Upper lobe of left lung (tissue), 6 donors: Measurements from ENCODE around the gene SOHLH2. TPM values are rescaled to one million over a fixed set of nuclear protein-coding genes. Genes with fewer than 3 reads are reported as not detected.

ENCODE experiments used
- ATAC-seq, 2 donors: fragments of 200-7000 bp; cut with Tn5 transposase; one replicate each; pipeline ENCODE4 v1.9.1; 2022; ENCODE audit warnings: mild to moderate bottlenecking in 2 of 2, moderate library complexity in 2 of 2; ENCODE audit not compliant: low FRiP score in 2 of 2
- DNase-seq, 2 donors: peaks; one replicate each; pipeline ENCODE4 v3.0.0-alpha.2; 2019 to 2020
- H3K27ac ChIP-seq, 4 donors: fragments of 200-600 bp; sonication (generic); one replicate each; pipeline ENCODE4 v1.5.1; 2016 to 2019
- H3K27me3 ChIP-seq, 4 donors: fragments of 200-600 bp; sonication (generic); one replicate each; pipeline ENCODE4 v1.5.1; 2017 to 2019
- H3K36me3 ChIP-seq, 4 donors: fragments of 200-600 bp; sonication (generic); one replicate each; pipeline ENCODE4 v1.5.1; 2016 to 2019
- H3K4me1 ChIP-seq, 4 donors: fragments of 200-600 bp; sonication (generic); one replicate each; pipeline ENCODE4 v1.5.1; 2018 to 2019
- H3K4me3 ChIP-seq, 4 donors: fragments of 200-600 bp; sonication (generic); one replicate each; pipeline ENCODE4 v1.5.1; 2017 to 2019; ENCODE audit warnings: mild to moderate bottlenecking in 2 of 4, moderate library complexity in 1 of 4
- H3K9me3 ChIP-seq, 4 donors: fragments of 200-600 bp; sonication (generic); one replicate each; pipeline ENCODE4 v1.5.1; 2018 to 2019
- EP300 ChIP-seq, 4 donors: sonication (generic); formaldehyde crosslinking; IDR thresholded peaks; one replicate each; pipeline ENCODE4 v1.5.1; 2017; ENCODE audit warnings: antibody characterized with exemption in 4 of 4, control low read depth in 2 of 4
- POLR2A ChIP-seq, 4 donors: fragments of 450-650 bp; IDR thresholded peaks; one replicate each; pipeline ENCODE4 v1.5.1; 2016 to 2017; ENCODE audit warnings: antibody characterized with exemption in 4 of 4, mild to moderate bottlenecking in 2 of 4
- POLR2AphosphoS5 ChIP-seq, 2 donors: sonication (generic); formaldehyde crosslinking; IDR thresholded peaks; one replicate each; pipeline ENCODE4 v1.5.1; 2017; ENCODE audit warnings: antibody characterized with exemption in 2 of 2
- WGBS, 2 donors: methylation state at CpG; one replicate each; pipeline ENCODE4 v1.1.5; 2017 to 2018; 5-methylcytosine and 5-hydroxymethylcytosine counted together
- total RNA-seq, 6 donors: library from RNA; depleted of rRNA in 4 of 6; stranded (reverse); fragments of >200 nt in 4 of 6; gene quantifications; one replicate each; pipeline versions ENCODE4 v1.1.0 to v1.2.1, GENCODE V29; 2016 to 2021
- TF ChIP-seq, protein P1 (sequence below), 6 experiments: fragments of 450-650 bp in 4 of 6; fragments of 200-600 bp in 2 of 6; sonication (generic) in 2 of 6; IDR thresholded peaks; one replicate each; pipeline ENCODE4 v1.5.1; 2016 to 2019; ENCODE audit warnings: antibody characterized with exemption in 6 of 6
- donor health status: DM: no; HTN: no; CAD: no; lungs with moderate emphysema.
- donor health status: DM: no; HTN: yes; CAD: no; lungs with severe emphysema.

Gene SOHLH2
- total RNA-seq, 6 donors from 2014 or later, result 0.11 TPM; not detected in 5

DNA sequence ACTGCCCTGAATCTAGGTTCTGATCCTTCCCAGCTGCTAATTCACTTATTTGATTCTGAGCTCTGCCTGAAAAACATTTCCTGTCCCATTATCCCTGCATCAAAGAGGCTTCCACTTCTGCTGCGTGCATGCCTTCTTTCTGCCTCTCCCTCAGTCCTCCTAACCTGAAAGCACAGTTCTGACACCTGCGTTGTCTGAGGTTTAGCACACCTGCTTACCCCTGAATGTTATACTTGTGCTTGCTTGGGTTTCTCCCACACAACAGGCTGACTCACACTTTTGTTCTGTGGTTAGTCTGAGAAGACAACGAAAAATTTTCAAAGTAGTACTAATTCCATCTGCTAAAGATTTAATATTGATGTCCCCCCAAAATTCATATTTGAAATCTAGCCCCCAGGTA lies 3.1 kb upstream of the SOHLH2 start:
- Histone ChIP-seq H3K4me1 (no peaks in the 10 kb centered on the region), H3K36me3 (no peaks in the 10 kb centered on the region), H3K27me3 (no peaks in the 10 kb centered on the region), H3K9me3 (peaks cover 0 to 6% (median 0%) of the 10 kb centered on the region in 4 donors), H3K4me3 (no peak overlapping the region), H3K27ac (no peak overlapping the region)
- TF ChIP-seq, protein P1, sequence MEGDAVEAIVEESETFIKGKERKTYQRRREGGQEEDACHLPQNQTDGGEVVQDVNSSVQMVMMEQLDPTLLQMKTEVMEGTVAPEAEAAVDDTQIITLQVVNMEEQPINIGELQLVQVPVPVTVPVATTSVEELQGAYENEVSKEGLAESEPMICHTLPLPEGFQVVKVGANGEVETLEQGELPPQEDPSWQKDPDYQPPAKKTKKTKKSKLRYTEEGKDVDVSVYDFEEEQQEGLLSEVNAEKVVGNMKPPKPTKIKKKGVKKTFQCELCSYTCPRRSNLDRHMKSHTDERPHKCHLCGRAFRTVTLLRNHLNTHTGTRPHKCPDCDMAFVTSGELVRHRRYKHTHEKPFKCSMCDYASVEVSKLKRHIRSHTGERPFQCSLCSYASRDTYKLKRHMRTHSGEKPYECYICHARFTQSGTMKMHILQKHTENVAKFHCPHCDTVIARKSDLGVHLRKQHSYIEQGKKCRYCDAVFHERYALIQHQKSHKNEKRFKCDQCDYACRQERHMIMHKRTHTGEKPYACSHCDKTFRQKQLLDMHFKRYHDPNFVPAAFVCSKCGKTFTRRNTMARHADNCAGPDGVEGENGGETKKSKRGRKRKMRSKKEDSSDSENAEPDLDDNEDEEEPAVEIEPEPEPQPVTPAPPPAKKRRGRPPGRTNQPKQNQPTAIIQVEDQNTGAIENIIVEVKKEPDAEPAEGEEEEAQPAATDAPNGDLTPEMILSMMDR (IDR thresholded peaks at IDR 0.05), result no peak
- TF ChIP-seq EP300 (IDR thresholded peaks at IDR 0.05), result no peak
- no peak for TF ChIP-seq POLR2AphosphoS5 (IDR thresholded peaks at IDR 0.05)
- no peak for TF ChIP-seq POLR2A (IDR thresholded peaks at IDR 0.05)
- ATAC-seq, result no peak
- WGBS, 2 donors, result 87 to 92% methylated on average over 3 of the region's 3 CpGs
- no peak for DNase-seq

DNA sequence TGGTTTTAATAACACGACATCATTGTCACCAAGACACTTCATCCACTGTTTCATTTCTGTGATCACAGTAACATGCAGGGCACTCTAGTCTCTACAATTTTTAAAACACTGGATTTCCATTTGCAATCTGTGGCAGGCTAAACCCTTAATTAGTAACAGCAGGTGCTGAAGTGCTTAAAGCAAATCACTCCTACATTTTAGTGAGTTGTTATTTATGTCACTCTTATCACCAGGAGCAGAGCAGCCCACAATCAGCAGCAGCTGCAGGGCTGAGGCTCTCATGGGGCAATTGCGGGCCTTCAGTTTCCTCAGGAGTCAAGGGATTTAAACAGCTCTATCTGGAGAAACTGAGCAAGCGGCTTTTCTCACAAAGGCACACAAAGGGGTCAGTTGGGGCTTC lies 1.6 kb downstream of the SOHLH2 start:
- no peaks in the 10 kb centered on the region for H3K27me3 ChIP-seq
- no peak for ATAC-seq
- TF ChIP-seq EP300 (IDR thresholded peaks at IDR 0.05) (no peak), POLR2A (IDR thresholded peaks at IDR 0.05) (no peak), POLR2AphosphoS5 (IDR thresholded peaks at IDR 0.05) (no peak)
- TF ChIP-seq, protein P1 (IDR thresholded peaks at IDR 0.05), result no peak
- no peaks in the 10 kb centered on the region for H3K4me1 ChIP-seq
- no peaks in the 10 kb centered on the region for H3K36me3 ChIP-seq
- H3K4me3 ChIP-seq, result no peak overlapping the region
- no peak for DNase-seq
- no peak overlapping the region for H3K27ac ChIP-seq
- WGBS, 2 donors, result 67 to 70% methylated on average over 3 of the region's 3 CpGs
- H3K9me3 ChIP-seq, result peaks cover 0 to 6% (median 0%) of the 10 kb centered on the region in 4 donors

DNA sequence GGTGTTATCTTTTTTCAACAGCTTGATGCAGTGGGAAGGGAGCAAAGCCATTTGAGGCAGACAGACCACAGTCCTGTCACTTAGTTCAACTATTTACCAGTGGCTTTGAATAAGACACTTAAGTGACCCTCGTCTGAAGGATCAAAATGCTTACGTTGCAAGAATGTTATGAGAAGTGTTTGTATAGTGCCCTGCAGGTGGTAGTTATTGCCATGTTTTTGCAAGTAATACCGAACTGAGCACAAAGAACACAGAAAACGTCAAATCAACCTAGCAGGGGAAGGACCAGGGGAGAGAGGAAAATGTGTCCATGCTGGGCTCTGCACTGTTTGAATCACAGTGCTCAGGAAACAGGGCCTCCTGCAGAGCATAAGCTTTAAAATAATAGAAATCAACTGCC lies 2.8 kb downstream of the SOHLH2 start:
- Histone ChIP-seq H3K4me1 (no peaks in the 10 kb centered on the region), H3K9me3 (peaks cover 0 to 6% (median 0%) of the 10 kb centered on the region in 4 donors), H3K27me3 (no peaks in the 10 kb centered on the region), H3K4me3 (no peak overlapping the region), H3K36me3 (no peaks in the 10 kb centered on the region), H3K27ac (no peak overlapping the region)
- no peak for TF ChIP-seq POLR2AphosphoS5 (IDR thresholded peaks at IDR 0.05)
- TF ChIP-seq, protein P1 (IDR thresholded peaks at IDR 0.05), result no peak
- no peak for TF ChIP-seq EP300 (IDR thresholded peaks at IDR 0.05)
- no peak for TF ChIP-seq POLR2A (IDR thresholded peaks at IDR 0.05)
- no peak for ATAC-seq
- WGBS, 2 donors, result 65 to 67% methylated on average over 4 of the region's 4 CpGs
- DNase-seq, result no peak

DNA sequence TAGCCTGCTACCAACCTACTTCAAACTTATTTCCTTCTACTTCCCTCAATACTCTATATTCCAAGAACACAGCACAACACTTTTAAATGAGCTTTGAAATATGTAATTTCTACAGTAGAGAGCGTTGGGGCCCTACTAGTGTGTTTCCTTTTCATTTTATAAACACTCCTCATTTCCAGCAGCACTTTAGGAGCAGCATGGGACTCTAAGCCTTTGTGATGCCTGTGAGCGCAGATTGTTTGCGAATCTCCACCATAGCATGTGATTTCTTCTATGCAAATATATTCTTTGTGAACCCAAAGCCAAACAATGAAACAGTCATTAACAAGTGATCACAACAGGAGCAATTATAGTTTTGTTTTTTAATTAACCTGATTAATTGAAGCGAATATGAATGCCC lies 3.6 kb downstream of the SOHLH2 start:
- no peak for ATAC-seq
- no peaks in the 10 kb centered on the region for H3K4me1 ChIP-seq
- 84 to 86% methylated on average over 4 of the region's 4 CpGs for WGBS, 2 donors
- DNase-seq, result no peak
- no peak overlapping the region for H3K27ac ChIP-seq
- H3K9me3 ChIP-seq, result peaks cover 0 to 6% (median 0%) of the 10 kb centered on the region in 4 donors
- H3K27me3 ChIP-seq, result no peaks in the 10 kb centered on the region
- TF ChIP-seq, protein P1 (IDR thresholded peaks at IDR 0.05), result no peak
- no peak for TF ChIP-seq POLR2A (IDR thresholded peaks at IDR 0.05)
- TF ChIP-seq POLR2AphosphoS5 (IDR thresholded peaks at IDR 0.05), result no peak
- TF ChIP-seq EP300 (IDR thresholded peaks at IDR 0.05), result no peak
- H3K4me3 ChIP-seq, result no peak overlapping the region
- no peaks in the 10 kb centered on the region for H3K36me3 ChIP-seq

DNA sequence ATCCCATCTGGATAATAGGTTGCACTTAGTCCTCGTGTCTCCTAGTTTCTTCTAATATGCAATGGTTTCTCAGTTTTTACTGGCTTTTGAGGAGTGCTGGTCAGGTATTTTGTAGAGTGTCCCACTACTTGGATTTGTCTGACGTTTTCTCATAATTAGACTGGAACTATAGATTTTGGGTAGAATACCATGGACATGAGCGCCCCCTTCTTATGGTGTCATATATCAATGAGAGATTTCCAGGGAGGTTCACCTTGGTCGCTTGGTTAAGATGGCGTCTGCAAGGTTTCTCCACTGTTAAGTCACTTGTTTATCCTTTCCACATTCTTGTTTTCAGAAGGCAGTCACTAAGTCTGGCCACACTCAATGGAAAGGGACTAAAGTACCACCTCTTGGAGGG lies 6.7 kb downstream of the SOHLH2 start:
- no peaks in the 10 kb centered on the region for H3K36me3 ChIP-seq
- H3K4me1 ChIP-seq, result no peaks in the 10 kb centered on the region
- ATAC-seq, result no peak
- 90 to 94% methylated on average over 5 of the region's 5 CpGs for WGBS, 2 donors
- no peaks in the 10 kb centered on the region for H3K27me3 ChIP-seq
- H3K4me3 ChIP-seq, result no peak overlapping the region
- no peak for TF ChIP-seq POLR2A (IDR thresholded peaks at IDR 0.05)
- TF ChIP-seq, protein P1 (IDR thresholded peaks at IDR 0.05), result no peak
- no peak for TF ChIP-seq POLR2AphosphoS5 (IDR thresholded peaks at IDR 0.05)
- no peak for TF ChIP-seq EP300 (IDR thresholded peaks at IDR 0.05)
- no peaks in the 10 kb centered on the region for H3K9me3 ChIP-seq
- no peak for DNase-seq
- H3K27ac ChIP-seq, result no peak overlapping the region
